DOHH2 (cell line): ENCODE measurements around the gene MBP.

ENCODE experiments used
- H3F3A ChIP-seq: fragments of 200-600 bp; sonication (generic), shearing (Covaris generic); 2 replicates; pipeline ENCODE4 v1.6.0; 2016; ENCODE audit warnings: antibody characterized with exemption, mild to moderate bottlenecking; ENCODE audit not compliant: control insufficient read depth, insufficient read depth
- H3K27ac ChIP-seq: fragments of 200-600 bp; sonication (generic); 2 replicates; pipeline ENCODE4 v1.5.1; 2014; ENCODE audit warnings: low read depth, mild to moderate bottlenecking, low read length, moderate library complexity
- H3K27me3 ChIP-seq: fragments of 200-600 bp; sonication (generic); 2 replicates; pipeline ENCODE4 v1.6.1; 2014; ENCODE audit warnings: mild to moderate bottlenecking, low read length, mixed read lengths; ENCODE audit not compliant: control insufficient read depth
- H3K36me3 ChIP-seq: fragments of 200-600 bp; sonication (generic); 2 replicates; pipeline ENCODE4 v1.6.1; 2014; ENCODE audit warnings: mild to moderate bottlenecking, low read length, moderate library complexity, mixed read lengths; ENCODE audit not compliant: control insufficient read depth
- H3K4me1 ChIP-seq: fragments of 200-600 bp; sonication (generic); 2 replicates; pipeline ENCODE4 v1.6.1; 2014; ENCODE audit warnings: mild to moderate bottlenecking, low read length, mixed read lengths; ENCODE audit not compliant: control insufficient read depth
- H3K4me2 ChIP-seq: fragments of 200-600 bp; sonication (generic); 2 replicates; pipeline ENCODE4 v1.6.0; 2014; ENCODE audit warnings: mild to moderate bottlenecking, low read length, moderate library complexity
- H3K4me3 ChIP-seq: fragments of 200-600 bp; sonication (generic); 2 replicates; pipeline ENCODE4 v1.5.1; 2014; ENCODE audit warnings: mild to moderate bottlenecking, low read length, mixed read lengths
- H3K79me2 ChIP-seq: fragments of 200-600 bp; sonication (generic); 2 replicates; pipeline ENCODE4 v1.6.1; 2014; ENCODE audit warnings: mild to moderate bottlenecking, low read length, mixed read lengths; ENCODE audit not compliant: control insufficient read depth
- H3K9me2 ChIP-seq: fragments of 200-600 bp; sonication (generic); replicated peaks from 2 replicates; pipeline ENCODE4 v1.6.1; 2014; ENCODE audit warnings: mild to moderate bottlenecking, low read length, mixed read lengths; ENCODE audit not compliant: control insufficient read depth
- H3K9me3 ChIP-seq: fragments of 200-600 bp; sonication (generic); 2 replicates; pipeline ENCODE4 v1.6.1; 2014; ENCODE audit warnings: antibody characterized with exemption, low read length, mixed read lengths; ENCODE audit not compliant: control insufficient read depth, insufficient read depth
- H4K20me1 ChIP-seq: fragments of 200-600 bp; sonication (generic); 2 replicates; pipeline ENCODE4 v1.6.0; 2014; ENCODE audit warnings: low read depth, mild to moderate bottlenecking, antibody characterized with exemption, low read length, moderate library complexity; ENCODE audit not compliant: control insufficient read depth, insufficient read depth
- EZH2phosphoT487 ChIP-seq: fragments of 200-600 bp; sonication (generic); IDR thresholded peaks from 2 replicates; pipeline ENCODE4 v1.6.1; 2017; ENCODE audit warnings: borderline replicate concordance, mild to moderate bottlenecking, antibody characterized with exemption, low read length, moderate library complexity, mixed read lengths
- TF ChIP-seq, protein P1 (sequence below): fragments of 200-600 bp; sonication (generic); IDR thresholded peaks from one replicate; pipeline ENCODE4 v1.5.1; 2014; ENCODE audit warnings: antibody characterized with exemption, mild to moderate bottlenecking, low read depth, low read length; ENCODE audit not compliant: poor library complexity, severe bottlenecking

Gene MBP

GRCh38 chr18:77145364-77145901, 12.8 kb upstream of the MBP start:
- Histone ChIP-seq H3F3A (peaks cover 4% of the 10 kb centered on the region), H3K79me2 (no peaks in the 10 kb centered on the region), H3K27me3 (no peaks in the 10 kb centered on the region), H3K4me3 (no peak overlapping the region), H3K9me3 (peaks cover 27% of the 10 kb centered on the region), H4K20me1 (no peaks in the 10 kb centered on the region), H3K4me1 (peaks cover 5% of the 10 kb centered on the region), H3K27ac (no peak overlapping the region), H3K4me2 (no peak overlapping the region), H3K36me3 (no peaks in the 10 kb centered on the region), H3K9me2 (no peaks in the 10 kb centered on the region)
- TF ChIP-seq, protein P1, sequence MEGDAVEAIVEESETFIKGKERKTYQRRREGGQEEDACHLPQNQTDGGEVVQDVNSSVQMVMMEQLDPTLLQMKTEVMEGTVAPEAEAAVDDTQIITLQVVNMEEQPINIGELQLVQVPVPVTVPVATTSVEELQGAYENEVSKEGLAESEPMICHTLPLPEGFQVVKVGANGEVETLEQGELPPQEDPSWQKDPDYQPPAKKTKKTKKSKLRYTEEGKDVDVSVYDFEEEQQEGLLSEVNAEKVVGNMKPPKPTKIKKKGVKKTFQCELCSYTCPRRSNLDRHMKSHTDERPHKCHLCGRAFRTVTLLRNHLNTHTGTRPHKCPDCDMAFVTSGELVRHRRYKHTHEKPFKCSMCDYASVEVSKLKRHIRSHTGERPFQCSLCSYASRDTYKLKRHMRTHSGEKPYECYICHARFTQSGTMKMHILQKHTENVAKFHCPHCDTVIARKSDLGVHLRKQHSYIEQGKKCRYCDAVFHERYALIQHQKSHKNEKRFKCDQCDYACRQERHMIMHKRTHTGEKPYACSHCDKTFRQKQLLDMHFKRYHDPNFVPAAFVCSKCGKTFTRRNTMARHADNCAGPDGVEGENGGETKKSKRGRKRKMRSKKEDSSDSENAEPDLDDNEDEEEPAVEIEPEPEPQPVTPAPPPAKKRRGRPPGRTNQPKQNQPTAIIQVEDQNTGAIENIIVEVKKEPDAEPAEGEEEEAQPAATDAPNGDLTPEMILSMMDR, result no peak
- TF ChIP-seq EZH2phosphoT487, result no peak

DNA sequence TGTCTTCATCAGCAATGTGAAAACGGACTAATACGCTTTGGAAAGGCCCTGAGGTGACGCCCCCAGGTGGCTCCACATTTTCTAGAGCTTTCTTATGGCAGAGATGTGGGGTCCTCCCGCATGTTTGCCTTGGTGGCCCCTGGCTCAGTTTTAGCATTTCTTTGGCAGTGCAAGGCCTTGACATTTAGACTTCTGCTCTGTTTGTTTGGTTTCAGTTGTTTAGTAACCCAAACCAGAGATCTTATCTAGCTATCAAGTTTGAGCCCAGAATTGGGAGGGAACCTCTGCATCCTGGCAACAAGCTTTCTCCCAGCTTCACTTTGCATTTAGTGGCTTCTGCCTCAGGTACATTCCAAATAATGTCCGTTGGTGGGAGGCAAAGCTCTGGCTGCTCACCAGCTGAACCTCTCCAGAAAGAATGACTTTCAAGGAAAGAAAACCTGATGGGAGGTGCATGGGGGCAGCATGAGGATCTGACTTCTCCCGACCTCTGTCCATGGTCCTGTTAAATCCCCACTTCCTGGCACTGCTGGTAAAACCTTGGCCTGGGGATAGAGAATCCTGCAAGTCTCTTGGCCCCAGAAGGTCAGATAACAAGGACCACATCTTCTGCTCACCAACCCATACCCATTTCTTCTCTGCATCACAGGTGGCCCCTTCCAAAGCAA, 12.0 kb upstream of the MBP start:
- Histone ChIP-seq H3K79me2 (no peaks in the 10 kb centered on the region), H3K4me3 (no peak overlapping the region), H3K4me1 (peaks cover 5% of the 10 kb centered on the region; the same call in 1 of the 2 replicates), H3F3A (no peaks in the 10 kb centered on the region), H3K9me3 (peaks cover 27% of the 10 kb centered on the region), H3K4me2 (no peak overlapping the region), H3K36me3 (no peaks in the 10 kb centered on the region), H3K9me2 (no peaks in the 10 kb centered on the region), H3K27ac (no peak overlapping the region), H3K27me3 (no peaks in the 10 kb centered on the region), H4K20me1 (no peaks in the 10 kb centered on the region)
- TF ChIP-seq, protein P1, result no peak
- no peak for TF ChIP-seq EZH2phosphoT487

DNA sequence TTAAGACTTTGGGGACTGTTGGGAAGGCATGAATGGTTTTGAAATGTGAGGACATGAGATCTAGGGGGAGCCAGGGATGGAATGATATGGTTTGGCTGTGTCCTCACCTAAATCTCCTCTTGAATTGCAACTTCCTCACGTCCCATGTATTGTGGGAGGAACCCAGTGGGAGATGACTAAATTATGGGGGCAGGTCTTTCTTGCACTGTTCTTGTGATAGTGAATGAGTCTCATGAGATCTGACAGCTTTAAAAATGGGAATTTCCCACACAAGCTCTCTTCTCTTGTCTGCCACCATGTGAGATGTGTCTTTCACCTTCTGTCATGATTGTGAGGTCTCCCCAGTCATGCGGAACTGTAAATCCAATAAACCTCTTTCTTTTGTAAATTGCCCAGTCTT, 11.5 kb upstream of the MBP start:
- TF ChIP-seq EZH2phosphoT487, result no peak
- TF ChIP-seq, protein P1, result no peak
- Histone ChIP-seq H3K4me3 (no peak overlapping the region), H3F3A (no peaks in the 10 kb centered on the region), H3K9me2 (no peaks in the 10 kb centered on the region), H3K27me3 (no peaks in the 10 kb centered on the region), H3K4me1 (peaks cover 5% of the 10 kb centered on the region; the same call in 1 of the 2 replicates), H3K36me3 (no peaks in the 10 kb centered on the region), H3K27ac (no peak overlapping the region), H4K20me1 (no peaks in the 10 kb centered on the region), H3K79me2 (no peaks in the 10 kb centered on the region), H3K4me2 (no peak overlapping the region), H3K9me3 (peaks cover 27% of the 10 kb centered on the region)
